Kidney (tissue), 14 donors: Measurements from ENCODE around the gene PHF8. TPM values are rescaled to one million over a fixed set of nuclear protein-coding genes. Genes with fewer than 3 reads are reported as not detected.

Source experiments
- DNase-seq, 5 donors: peaks; one replicate each; pipeline ENCODE4 v3.0.0-alpha.2; 2013 to 2020
- FAIRE-seq: peaks from 2 replicates; lab custom pipeline; 2012; peaks lifted over from hg19 to GRCh38; lab: Jason Lieb, UNC
- H3K27ac ChIP-seq, 2 donors: one replicate each; pipeline ENCODE4 v1.7.0; 2013; ENCODE audit warnings: low read depth in 2 of 2, low read length in 2 of 2, inconsistent platforms in 1 of 2
- H3K27me3 ChIP-seq: one replicate; pipeline ENCODE4 v1.7.1; 2013; ENCODE audit warnings: low read length, inconsistent platforms; ENCODE audit not compliant: control insufficient read depth, insufficient read depth
- H3K36me3 ChIP-seq, 3 donors: one replicate each; pipeline versions ENCODE4 v1.7.0 to v1.7.1; 2013; ENCODE audit warnings: low read length in 3 of 3, control low read depth in 1 of 3, inconsistent platforms in 1 of 3; ENCODE audit not compliant: insufficient read depth in 3 of 3, control insufficient read depth in 2 of 3
- H3K4me1 ChIP-seq, 3 donors: one replicate each; pipeline versions ENCODE4 v1.7.0 to v1.7.1; 2013; ENCODE audit warnings: low read length in 3 of 3, inconsistent platforms in 1 of 3, low read depth in 1 of 3; ENCODE audit not compliant: control insufficient read depth in 2 of 3, insufficient read depth in 2 of 3
- H3K4me3 ChIP-seq, 3 donors: one replicate each; pipeline versions ENCODE4 v1.7.0 to v1.8.1; 2013; ENCODE audit warnings: low read length in 3 of 3, control low read depth in 1 of 3, inconsistent platforms in 1 of 3
- H3K9ac ChIP-seq, 3 donors: one replicate each; pipeline versions ENCODE4 v1.7.0 to v1.7.1; 2013; ENCODE audit warnings: low read length in 3 of 3, control low read depth in 1 of 3, inconsistent platforms in 1 of 3
- H3K9me3 ChIP-seq, 3 donors: one replicate each; pipeline versions ENCODE4 v1.7.0 to v1.7.1; 2013; ENCODE audit warnings: low read length in 3 of 3, control low read depth in 1 of 3, inconsistent platforms in 1 of 3; ENCODE audit not compliant: control insufficient read depth in 2 of 3, insufficient read depth in 1 of 3
- CTCF ChIP-seq: IDR thresholded peaks from 3 replicates; pipeline ENCODE4 v1.5.1; 2012; ENCODE audit warnings: mild to moderate bottlenecking, moderate library complexity, borderline replicate concordance; ENCODE audit not compliant: insufficient read depth; ENCODE audit errors: extremely low read depth
- intact Hi-C: fragments of 100-400 bp; cut with DNase I; formaldehyde crosslinking; loops from one replicate; pipeline ENCODE4 v1.11.1; 2022
- polyA plus RNA-seq: library from polyadenylated mRNA; stranded (reverse); fragments of 350-450 nt; fragmentation: Illumina TruSeq; extraction: RNeasy Lipid Tissue Mini Kit (QIAGEN cat#74804); gene quantifications from one replicate; pipeline ENCODE4 v1.2.3, GENCODE V29; 2014; ENCODE audit warnings: low read depth, low replicate concordance; ENCODE audit not compliant: insufficient read depth
- total RNA-seq: library from RNA; stranded (reverse); fragmentation: NEBNext Ultra II Directional; extraction: Animal tissue kit (Norgen Biotek cat#: 25700); gene quantifications from one replicate; pipeline ENCODE4 v1.2.1, GENCODE V29; 2021
- donor health status: control.
- donor health status: control.
- donor health status: control.
- donor health status: control.
- donor health status: control.
- donor health status: DM: yes; HTN: yes; CAD: no.
- donor health status: Normal renal cell carcinoma (clear cell type).

PHF8 gene
- total and polyA plus RNA-seq, 2 donors from 2014 or later = 5.0 to 34.1 TPM

- Histone ChIP-seq H3K9ac (no peak overlapping the region), H3K36me3 (no peaks in the 10 kb centered on the region), H3K4me1 (peaks cover 0 to 2% (median 0%) of the 10 kb centered on the region in 3 donors), H3K27ac (peak overlapping the region; percentile 88 to 93), H3K4me3 (no peak overlapping the region), H3K9me3 (no peaks in the 10 kb centered on the region), H3K27me3 (no peaks in the 10 kb centered on the region)
- TF ChIP-seq CTCF = no peak
- FAIRE-seq (no peak), DNase-seq (peak in 4 of 5 donors; percentile 24 to 65 (median 45))
- intact Hi-C loops = no loop called here
Observed at GRCh38 chrX:54045563-54046228, 1.4 kb upstream of the PHF8 start.

DNA sequence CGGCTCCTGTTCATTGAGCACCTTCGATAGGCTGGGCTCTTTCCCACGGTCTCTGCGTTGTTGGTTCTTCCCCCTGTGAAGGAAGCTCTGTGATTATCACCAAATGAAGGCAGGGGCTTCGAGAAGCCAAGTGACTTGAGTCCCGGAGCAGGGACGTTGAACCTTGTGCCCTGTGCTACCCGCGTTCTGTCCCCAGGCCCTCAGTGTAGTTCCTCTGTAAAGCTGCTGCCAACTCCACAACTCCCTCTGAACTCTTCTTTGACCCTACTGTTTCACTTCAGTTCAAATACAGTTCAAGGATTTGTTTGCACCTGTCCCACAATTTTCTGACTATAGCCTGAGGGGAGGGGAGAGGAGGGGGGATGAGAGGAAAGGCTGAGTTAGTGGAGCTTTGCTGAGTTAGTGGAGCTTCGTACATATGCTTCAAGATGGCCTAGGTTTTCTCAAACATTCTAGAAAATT, 635 bp upstream of the PHF8 start:
- Histone ChIP-seq H3K36me3 (peaks cover 0 to 2% (median 0%) of the 10 kb centered on the region in 3 donors), H3K4me1 (peaks cover 0 to 2% (median 0%) of the 10 kb centered on the region in 3 donors), H3K9me3 (no peaks in the 10 kb centered on the region), H3K27ac (peak overlapping the region; percentile 88 to 93), H3K27me3 (no peaks in the 10 kb centered on the region), H3K9ac (peak overlapping the region; percentile 6 to 82 (median 67)), H3K4me3 (peak overlapping the region; percentile 23 to 68 (median 67))
- FAIRE-seq (no peak), DNase-seq (peak in 2 of 5 donors; percentile 73 to 77)
- intact Hi-C loops = no loop called here
- TF ChIP-seq CTCF = no peak

- H3K36me3 ChIP-seq = peaks cover 0 to 2% (median 0%) of the 10 kb centered on the region in 3 donors
- no peak for TF ChIP-seq CTCF
- H3K4me1 ChIP-seq = peaks cover 0 to 2% (median 0%) of the 10 kb centered on the region in 3 donors
- intact Hi-C loops = no loop called here
- peak overlapping the region; percentile 75 to 83 (median 77) for H3K4me3 ChIP-seq
- H3K9ac ChIP-seq = peak overlapping the region; percentile 60 to 82 (median 80)
- H3K27me3 ChIP-seq = no peaks in the 10 kb centered on the region
- peak overlapping the region; percentile 91 to 93 for H3K27ac ChIP-seq
- DNase-seq (peak in 3 of 5 donors; percentile 22 to 41 (median 36)), FAIRE-seq (no peak)
- H3K9me3 ChIP-seq = no peaks in the 10 kb centered on the region
Observed at GRCh38 chrX:54043541-54044125, 640 bp downstream of the PHF8 start.
